Panc1 (cell line): ENCODE results near the gene CCDC152.

Experiments used
- CTCF ChIP-seq: fragments of 450-650 bp; IDR thresholded peaks from 2 replicates; pipeline ENCODE4 v1.5.1; 2017; ENCODE audit warnings: mild to moderate bottlenecking
- POLR2AphosphoS5 ChIP-seq: IDR thresholded peaks from 2 replicates; pipeline ENCODE4 v1.6.1; 2012; ENCODE audit warnings: mild to moderate bottlenecking, low read depth, low read length, moderate library complexity
- SIN3A ChIP-seq: IDR thresholded peaks from 2 replicates; pipeline ENCODE4 v1.6.1; 2012; ENCODE audit warnings: low read depth, mild to moderate bottlenecking, low read length, moderate library complexity, borderline replicate concordance; ENCODE audit not compliant: insufficient read depth
- TF ChIP-seq, protein P1 (sequence below), 2 experiments: IDR thresholded peaks; 2 replicates each; pipeline ENCODE4 v1.6.1; 2011 to 2012; ENCODE audit warnings: low read depth in 2 of 2, control low read depth in 1 of 2, low read length in 1 of 2, mild to moderate bottlenecking in 1 of 2, moderate library complexity in 1 of 2; ENCODE audit not compliant: insufficient read depth in 1 of 2

DNA sequence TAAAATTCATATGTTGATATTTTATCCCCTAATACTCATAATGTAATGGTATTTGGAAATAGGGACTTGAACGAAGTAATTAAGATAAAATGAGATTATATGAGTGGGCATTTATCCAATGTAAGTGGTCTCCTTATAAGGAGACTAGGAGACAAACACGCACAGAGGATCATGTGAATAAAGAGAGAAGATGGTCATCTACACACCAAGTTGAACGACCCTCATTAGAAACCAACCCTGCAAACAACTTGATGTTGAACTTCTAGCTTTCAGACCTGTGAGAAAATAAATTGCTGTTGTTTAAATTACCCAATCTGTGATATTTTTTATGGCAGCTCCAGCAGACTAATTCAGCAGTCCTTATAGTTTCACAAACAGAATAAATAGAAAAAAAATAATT, 82.6 kb downstream of the CCDC152 start:
- no peak for TF ChIP-seq CTCF
- no peak for TF ChIP-seq SIN3A
- TF ChIP-seq, protein P1, sequence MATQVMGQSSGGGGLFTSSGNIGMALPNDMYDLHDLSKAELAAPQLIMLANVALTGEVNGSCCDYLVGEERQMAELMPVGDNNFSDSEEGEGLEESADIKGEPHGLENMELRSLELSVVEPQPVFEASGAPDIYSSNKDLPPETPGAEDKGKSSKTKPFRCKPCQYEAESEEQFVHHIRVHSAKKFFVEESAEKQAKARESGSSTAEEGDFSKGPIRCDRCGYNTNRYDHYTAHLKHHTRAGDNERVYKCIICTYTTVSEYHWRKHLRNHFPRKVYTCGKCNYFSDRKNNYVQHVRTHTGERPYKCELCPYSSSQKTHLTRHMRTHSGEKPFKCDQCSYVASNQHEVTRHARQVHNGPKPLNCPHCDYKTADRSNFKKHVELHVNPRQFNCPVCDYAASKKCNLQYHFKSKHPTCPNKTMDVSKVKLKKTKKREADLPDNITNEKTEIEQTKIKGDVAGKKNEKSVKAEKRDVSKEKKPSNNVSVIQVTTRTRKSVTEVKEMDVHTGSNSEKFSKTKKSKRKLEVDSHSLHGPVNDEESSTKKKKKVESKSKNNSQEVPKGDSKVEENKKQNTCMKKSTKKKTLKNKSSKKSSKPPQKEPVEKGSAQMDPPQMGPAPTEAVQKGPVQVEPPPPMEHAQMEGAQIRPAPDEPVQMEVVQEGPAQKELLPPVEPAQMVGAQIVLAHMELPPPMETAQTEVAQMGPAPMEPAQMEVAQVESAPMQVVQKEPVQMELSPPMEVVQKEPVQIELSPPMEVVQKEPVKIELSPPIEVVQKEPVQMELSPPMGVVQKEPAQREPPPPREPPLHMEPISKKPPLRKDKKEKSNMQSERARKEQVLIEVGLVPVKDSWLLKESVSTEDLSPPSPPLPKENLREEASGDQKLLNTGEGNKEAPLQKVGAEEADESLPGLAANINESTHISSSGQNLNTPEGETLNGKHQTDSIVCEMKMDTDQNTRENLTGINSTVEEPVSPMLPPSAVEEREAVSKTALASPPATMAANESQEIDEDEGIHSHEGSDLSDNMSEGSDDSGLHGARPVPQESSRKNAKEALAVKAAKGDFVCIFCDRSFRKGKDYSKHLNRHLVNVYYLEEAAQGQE (IDR thresholded peaks at IDR 0.05; ENCODE audit: insufficient read depth in 1 of 2, low read depth in 2 of 2, low read length in 1 of 2): no peak
- no peak for TF ChIP-seq POLR2AphosphoS5
